ENCODE measurements around the gene GEMIN7. TPM values are rescaled to one million over a fixed set of nuclear protein-coding genes. Genes with fewer than 3 reads are reported as not detected.

The GEMIN7 gene
- total and polyA plus RNA-seq, 2 experiments from 2014 or later: 48.8 to 69.0 TPM

- H3K36me3 ChIP-seq (replicated peaks; ENCODE audit: insufficient read depth, low read depth): no peaks in the 10 kb centered on the region
- 93% methylated on average over 11 of the region's 11 CpGs for WGBS (ENCODE audit: low lambda C conversion rate, missing lambda C conversion rate)
- H3K79me2 ChIP-seq: peaks cover 37% of the 10 kb centered on the region
- no peak overlapping the region for H3K4me3 ChIP-seq
- no peaks in the 10 kb centered on the region for H3K27me3 ChIP-seq
- no peaks in the 10 kb centered on the region for H3K9me3 ChIP-seq (ENCODE audit: low read depth)
- H3K9me2 ChIP-seq (replicated peaks; ENCODE audit: insufficient read depth): no peaks in the 10 kb centered on the region
- no peak for DNase-seq (ENCODE audit: low spot score)
- peaks cover 3% of the 10 kb centered on the region for H3K4me1 ChIP-seq (ENCODE audit: insufficient read depth)
- TF ChIP-seq CTCF (IDR thresholded peaks at IDR 0.05; ENCODE audit: poor library complexity) (no peak), EZH2phosphoT487 (IDR thresholded peaks at IDR 0.05; ENCODE audit: low read depth, severe bottlenecking, unreplicated experiment) (no peak), EZH2 (IDR thresholded peaks at IDR 0.05; ENCODE audit: borderline replicate concordance) (no peak)
- H2AFZ ChIP-seq: no peak overlapping the region
- no peak overlapping the region for H3K27ac ChIP-seq
- peaks cover 16% of the 10 kb centered on the region for H4K20me1 ChIP-seq (ENCODE audit: insufficient read depth, poor library complexity, severe bottlenecking)
- no peak overlapping the region for H3K4me2 ChIP-seq
These were observed 61.5 kb downstream of the GEMIN7 start for GRCh38 chr19:45140533-45140932.

Small RNA genes lying within 50 kb of the gene (small RNA-seq; reads per million reads assigned to genes)
- gene RNU6-611P: not detected

Other genes starting within 250 kb of the GEMIN7 start
- 174 and 193 TPM in 2 replicates for gene NECTIN2, start 233.0 kb upstream of the GEMIN7 start, total RNA-seq
- 300 and 307 TPM in 2 replicates for gene NECTIN2, start 233.0 kb upstream of the GEMIN7 start, polyA plus RNA-seq
- 60.9 and 67.9 TPM in 2 replicates for gene TOMM40, start 188.0 kb upstream of the GEMIN7 start, total RNA-seq
- gene TOMM40, start 188.0 kb upstream of the GEMIN7 start, polyA plus RNA-seq: 83.1 and 83.7 TPM in 2 replicates
- 3,920 and 3,946 TPM in 2 replicates for gene APOE, start 173.5 kb upstream of the GEMIN7 start, total RNA-seq
- gene APOE, start 173.5 kb upstream of the GEMIN7 start, polyA plus RNA-seq: 3,558 and 4,019 TPM in 2 replicates
- gene APOC1, start 164.7 kb upstream of the GEMIN7 start, total RNA-seq: 330 and 390 TPM in 2 replicates
- gene APOC1, start 164.7 kb upstream of the GEMIN7 start, polyA plus RNA-seq: 395 and 606 TPM in 2 replicates
- not detected in 2 replicates for gene APOC4, start 137.0 kb upstream of the GEMIN7 start, total RNA-seq
- gene APOC4, start 137.0 kb upstream of the GEMIN7 start, polyA plus RNA-seq: 1.1 TPM in 1 of 2 replicates, not detected in the other
- gene APOC2, start 133.2 kb upstream of the GEMIN7 start, total RNA-seq: 435 and 454 TPM in 2 replicates
- 603 and 827 TPM in 2 replicates for gene APOC2, start 133.2 kb upstream of the GEMIN7 start, polyA plus RNA-seq
- 41.0 and 49.1 TPM in 2 replicates for gene CLPTM1, start 123.9 kb upstream of the GEMIN7 start, total RNA-seq
- gene CLPTM1, start 123.9 kb upstream of the GEMIN7 start, polyA plus RNA-seq: 89.7 and 93.1 TPM in 2 replicates
- gene RELB, start 77.8 kb upstream of the GEMIN7 start, total RNA-seq: 6.3 and 8.5 TPM in 2 replicates
- gene RELB, start 77.8 kb upstream of the GEMIN7 start, polyA plus RNA-seq: 9.1 and 13.9 TPM in 2 replicates
- 32.3 and 56.2 TPM in 2 replicates for gene CLASRP, start 40.2 kb upstream of the GEMIN7 start, total RNA-seq
- 45.8 and 74.5 TPM in 2 replicates for gene CLASRP, start 40.2 kb upstream of the GEMIN7 start, polyA plus RNA-seq
- 0.52 TPM in 1 of 2 replicates, not detected in the other for gene ZNF296, start 2.8 kb upstream of the GEMIN7 start, total RNA-seq
- 1.2 TPM in 1 of 2 replicates, not detected in the other for gene ZNF296, start 2.8 kb upstream of the GEMIN7 start, polyA plus RNA-seq
- gene PPP1R37, start 13.9 kb downstream of the GEMIN7 start, total RNA-seq: 28.1 and 30.8 TPM in 2 replicates
- 14.0 and 15.2 TPM in 2 replicates for gene PPP1R37, start 13.9 kb downstream of the GEMIN7 start, polyA plus RNA-seq
- gene NKPD1, start 81.7 kb downstream of the GEMIN7 start, total RNA-seq: 0.08 and 0.27 TPM in 2 replicates
- 0.50 and 0.60 TPM in 2 replicates for gene NKPD1, start 81.7 kb downstream of the GEMIN7 start, polyA plus RNA-seq
- 24.6 and 25.7 TPM in 2 replicates for gene TRAPPC6A, start 99.0 kb downstream of the GEMIN7 start, total RNA-seq
- gene TRAPPC6A, start 99.0 kb downstream of the GEMIN7 start, polyA plus RNA-seq: 60.1 and 75.8 TPM in 2 replicates
- 8.4 and 12.5 TPM in 2 replicates for gene BLOC1S3, start 99.5 kb downstream of the GEMIN7 start, total RNA-seq
- 15.6 and 17.1 TPM in 2 replicates for gene BLOC1S3, start 99.5 kb downstream of the GEMIN7 start, polyA plus RNA-seq
- 0.08 and 1.3 TPM in 2 replicates for gene EXOC3L2, start 166.1 kb downstream of the GEMIN7 start, total RNA-seq
- 0.13 TPM in 1 of 2 replicates, not detected in the other for gene EXOC3L2, start 166.1 kb downstream of the GEMIN7 start, polyA plus RNA-seq
- gene MARK4, start 172.0 kb downstream of the GEMIN7 start, total RNA-seq: 9.5 and 23.0 TPM in 2 replicates
- 13.5 and 14.8 TPM in 2 replicates for gene MARK4, start 172.0 kb downstream of the GEMIN7 start, polyA plus RNA-seq
- 0.40 and 1.3 TPM in 2 replicates for gene CKM, start 243.6 kb downstream of the GEMIN7 start, total RNA-seq
- 0.39 and 1.0 TPM in 2 replicates for gene CKM, start 243.6 kb downstream of the GEMIN7 start, polyA plus RNA-seq